Muscle of back (tissue), 11 donors: ENCODE measurements around the gene PRIMPOL. TPM values are rescaled to one million over a fixed set of nuclear protein-coding genes. Genes with fewer than 3 reads are reported as not detected.
"Not testable (repeated sequence)": the region's sequence is repeated elsewhere in the genome, so short reads cannot be mapped to it uniquely, and the experiment has no call there.

Experiments
- DNase-seq, 3 donors: peaks; one replicate each; pipeline versions ENCODE4 v3.0.0 to v3.0.0-alpha.2; 2013
- polyA plus RNA-seq, 10 donors: library from polyadenylated mRNA; unstranded; fragments of 120-200 nt; gene quantifications; one replicate each; pipeline ENCODE4 v1.2.1, GENCODE V29; 2013; ENCODE audit not compliant: insufficient read length in 10 of 10

Gene PRIMPOL
- polyA plus RNA-seq, 10 donors, result 19.7 to 46.4 (median 26.8) TPM

GRCh38 chr4:184635381-184635780 lies 14.2 kb upstream of the PRIMPOL start:
- DNase-seq, result no peak

- DNase-seq, result no peak
Observed at GRCh38 chr4:184636144-184636543, 13.4 kb upstream of the PRIMPOL start.

DNA sequence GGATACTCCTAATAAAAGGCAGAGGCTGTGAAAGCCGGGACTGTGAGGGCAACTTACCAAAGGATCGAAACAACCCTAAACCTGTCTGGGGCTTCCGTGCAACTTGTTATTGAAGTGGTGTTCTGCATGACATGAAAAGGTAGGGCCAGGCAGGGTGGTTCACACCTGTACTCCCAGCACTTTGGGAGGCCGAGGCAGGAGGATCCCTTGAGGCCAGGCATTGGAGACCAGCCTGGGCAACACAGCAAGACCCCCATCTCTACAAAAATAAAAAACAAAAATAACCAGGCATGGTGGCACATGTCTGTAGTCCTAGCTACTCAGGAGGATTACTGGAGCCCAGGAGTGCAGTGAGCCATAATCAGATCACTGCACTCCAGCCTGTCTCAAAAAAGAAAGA lies 12.6 kb upstream of the PRIMPOL start:
- DNase-seq, result no peak

GRCh38 chr4:184641022-184641421 lies 8.5 kb upstream of the PRIMPOL start:
- no peak for DNase-seq

DNA sequence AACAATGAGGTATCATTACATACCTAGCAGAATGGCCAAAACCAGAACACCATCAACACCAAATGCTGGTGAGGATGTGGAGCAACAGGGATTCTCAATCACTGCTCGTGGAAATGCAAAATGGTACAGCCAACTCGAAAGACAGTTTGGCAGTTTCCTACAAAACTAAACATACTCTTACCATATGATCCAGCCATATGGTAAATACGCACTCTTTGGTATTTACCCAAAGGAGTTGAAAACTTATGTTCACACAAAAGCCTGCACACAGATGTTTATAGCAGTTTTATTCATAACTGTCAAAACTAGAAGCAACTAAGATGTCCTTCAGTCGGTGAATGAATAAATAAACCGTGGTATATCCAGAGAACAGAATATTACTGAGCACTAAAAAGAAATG lies 8.1 kb upstream of the PRIMPOL start:
- DNase-seq, result no peak

GRCh38 chr4:184643731-184644130 lies 5.8 kb upstream of the PRIMPOL start:
- DNase-seq, result no peak

DNA sequence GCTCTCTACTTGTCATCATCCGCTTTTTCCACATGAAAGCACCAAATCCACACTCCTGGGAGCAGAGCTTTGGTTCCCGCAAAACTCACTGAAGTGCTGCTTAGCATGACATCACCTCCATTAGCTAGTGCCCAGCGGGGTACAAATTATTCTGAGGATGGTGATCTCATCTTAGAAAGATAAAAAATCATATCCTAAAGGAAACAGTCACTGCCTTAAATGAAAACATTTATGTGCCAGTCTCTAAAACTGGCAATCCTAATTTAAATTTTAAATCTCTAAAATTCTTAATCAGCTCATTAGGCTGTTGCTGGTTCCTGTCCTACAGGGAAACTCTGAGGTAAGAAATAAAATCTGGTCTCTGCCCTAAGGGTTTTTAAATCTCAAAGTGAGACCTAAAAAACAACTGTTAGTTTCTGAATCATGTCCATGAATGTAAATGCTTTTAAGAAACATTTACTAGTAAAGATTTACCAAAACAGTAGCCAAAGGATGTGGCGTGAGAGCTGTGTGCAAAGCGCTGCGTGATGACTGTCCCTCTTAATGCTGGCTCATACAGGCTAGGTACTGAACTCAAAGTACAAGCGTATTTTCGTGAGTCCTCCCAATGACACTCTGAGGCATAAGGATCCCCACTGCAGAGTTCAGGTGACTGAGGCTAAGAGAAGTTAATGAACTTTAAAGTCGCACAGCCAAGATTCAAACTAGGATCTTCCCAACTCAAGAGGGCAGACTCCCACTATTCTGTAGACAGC lies 4.8 kb upstream of the PRIMPOL start:
- no peak for DNase-seq

DNA sequence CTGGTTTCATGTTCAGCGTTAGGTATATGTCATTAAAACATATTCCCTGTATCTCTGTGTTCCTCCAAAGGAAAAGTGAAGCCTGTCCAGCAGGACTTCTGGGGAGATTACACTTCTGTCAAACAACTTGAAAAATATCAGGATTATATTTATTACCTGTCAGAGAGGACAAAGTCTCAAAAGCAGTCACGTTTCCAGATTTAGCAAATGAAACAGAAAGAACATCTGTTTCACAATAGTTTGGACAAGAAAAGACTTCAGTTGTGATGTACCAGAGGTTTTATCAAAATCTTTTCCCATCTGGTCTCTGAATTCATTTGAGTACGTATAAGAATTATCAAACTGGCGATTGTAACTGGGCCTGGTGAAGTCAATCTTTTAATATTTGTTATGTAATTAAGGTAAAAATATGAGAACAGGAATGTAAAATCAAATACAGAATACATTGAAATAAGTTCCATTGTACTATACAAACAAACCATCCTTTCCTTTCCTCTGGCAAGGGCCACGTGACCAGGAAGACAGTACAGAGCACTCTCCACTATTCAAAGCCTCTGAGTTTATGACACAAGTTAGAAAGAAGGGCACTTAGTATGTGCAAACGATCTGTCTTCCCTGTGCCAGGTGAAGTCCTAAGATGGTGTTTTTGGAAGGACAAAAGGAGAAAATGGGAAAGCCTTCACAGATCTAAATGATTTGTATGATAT lies 3.5 kb upstream of the PRIMPOL start:
- no peak for DNase-seq

DNA sequence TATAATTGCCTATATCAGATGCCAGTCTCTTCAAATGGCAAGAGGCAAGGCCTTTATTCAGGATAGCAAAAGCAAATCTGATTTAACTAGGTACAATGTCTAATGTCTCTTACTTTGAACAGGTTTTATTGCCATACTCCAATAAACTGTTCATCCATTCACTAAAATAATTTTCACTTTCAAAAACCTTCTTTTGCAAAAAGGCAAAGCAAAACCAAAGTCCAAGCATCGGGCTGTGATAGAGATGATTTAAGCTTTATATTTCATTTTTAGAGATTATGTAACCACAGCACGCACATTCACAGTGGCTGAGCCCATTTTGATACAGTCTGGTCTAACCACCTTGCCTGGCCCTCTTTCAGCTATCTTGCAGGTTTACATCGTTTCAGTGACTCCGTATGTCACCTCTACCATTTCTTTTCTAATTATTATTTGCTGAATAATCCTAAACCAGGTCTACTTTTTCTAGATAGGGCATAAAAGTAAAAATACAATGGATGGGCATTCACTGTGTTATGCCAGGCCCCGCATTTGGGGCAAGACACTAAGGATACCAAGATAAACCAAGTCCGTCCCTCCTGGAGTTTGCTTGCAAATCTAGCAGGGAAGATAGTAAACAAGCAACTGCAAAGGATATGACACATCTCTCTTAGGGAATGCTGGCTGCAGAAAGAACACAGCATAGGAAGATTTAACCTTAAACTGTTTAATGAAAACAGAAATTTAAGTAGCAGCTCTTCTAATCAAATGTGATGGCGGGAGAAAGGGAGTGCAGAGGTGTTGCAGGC lies 2.1 kb upstream of the PRIMPOL start:
- DNase-seq, result no peak

GRCh38 chr4:184648054-184648312 lies 1.6 kb upstream of the PRIMPOL start:
- no peak for DNase-seq

DNA sequence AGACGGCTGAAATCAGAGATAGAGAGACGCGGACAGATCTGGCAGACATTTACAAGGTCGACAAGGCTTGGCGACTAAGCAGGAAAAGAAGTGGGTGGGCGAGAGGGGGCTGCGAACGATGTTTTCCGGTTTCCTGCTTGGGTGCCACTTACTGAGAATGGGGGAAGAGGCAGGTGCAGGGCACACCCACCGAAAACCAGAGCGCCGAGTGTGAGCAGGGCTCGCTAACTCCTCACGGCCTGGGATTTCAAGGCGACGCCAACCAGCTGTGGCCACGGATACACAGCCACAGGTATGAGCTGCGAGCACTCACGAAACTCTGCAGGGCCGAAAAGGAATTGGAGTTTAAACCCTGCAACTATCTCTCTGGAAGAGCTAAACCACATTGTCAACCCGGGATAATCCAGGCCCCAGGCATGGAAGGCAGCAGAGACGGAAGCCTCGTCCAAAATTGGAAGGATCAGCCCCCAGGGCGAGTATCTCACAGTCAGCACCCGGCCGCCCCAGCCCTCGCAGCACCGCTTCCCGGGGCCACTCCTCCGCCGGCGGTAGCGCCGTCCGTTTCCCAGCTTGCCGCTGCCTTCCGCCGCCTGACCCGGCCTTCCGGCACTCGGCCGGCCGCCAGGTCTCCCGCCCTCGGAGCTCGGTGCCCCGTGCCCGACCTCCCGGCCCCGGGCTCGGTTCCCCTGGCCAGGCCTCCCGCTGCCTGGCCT lies 1.1 kb upstream of the PRIMPOL start:
- DNase-seq, result peak; percentile 24 to 87 (median 67)

- DNase-seq, result peak in 2 of 3 donors; percentile 43 to 54
Observed at GRCh38 chr4:184649971-184650855, 675 bp downstream of the PRIMPOL start.

- DNase-seq, result no peak
Observed at GRCh38 chr4:184651899-184652298, 2.4 kb downstream of the PRIMPOL start.

GRCh38 chr4:184652681-184653080 lies 3.1 kb downstream of the PRIMPOL start:
- not testable (repeated sequence) for DNase-seq

GRCh38 chr4:184653650-184654049 lies 4.1 kb downstream of the PRIMPOL start:
- peak; percentile 29 to 65 (median 59) for DNase-seq

GRCh38 chr4:184655889-184656869 lies 6.6 kb downstream of the PRIMPOL start:
- DNase-seq, result peak; percentile 44 to 64 (median 55)

GRCh38 chr4:184657144-184657543 lies 7.6 kb downstream of the PRIMPOL start:
- DNase-seq, result no peak

GRCh38 chr4:184657820-184658219 lies 8.3 kb downstream of the PRIMPOL start:
- not testable (repeated sequence) for DNase-seq

- no peak for DNase-seq
Observed at GRCh38 chr4:184660978-184661377, 11.4 kb downstream of the PRIMPOL start.

DNA sequence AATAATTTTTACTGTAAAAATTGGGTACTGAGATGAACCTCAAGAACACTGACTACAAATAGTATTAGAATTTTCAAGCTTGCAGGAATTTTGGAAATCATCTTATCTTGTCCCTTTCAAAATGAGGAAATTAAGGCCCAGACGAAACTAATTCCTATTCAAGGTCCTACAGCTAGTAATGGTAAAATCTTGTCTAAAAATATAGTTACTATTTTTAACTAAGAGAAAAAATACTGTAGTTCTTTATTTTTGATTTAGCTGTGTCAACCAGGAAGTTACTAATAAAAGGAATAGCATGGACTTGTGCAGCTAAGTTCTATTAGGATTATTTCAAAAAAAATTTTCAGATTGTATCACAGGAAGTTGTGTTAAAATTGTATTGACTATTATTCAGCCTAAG lies 12.7 kb downstream of the PRIMPOL start:
- DNase-seq, result no peak
